HG03520 (cell line): Measurements from ENCODE around the gene BICRA.
"Not testable (repeated sequence)": the region's sequence is repeated elsewhere in the genome, so short reads cannot be mapped to it uniquely, and the experiment has no call there.

Source experiments
- ATAC-seq: cut with Tn5 transposase; IDR thresholded peaks from one replicate; pipeline ENCODE4 v1.9.1; 2021; ENCODE audit warnings: mild to moderate bottlenecking, moderate library complexity; ENCODE audit not compliant: unreplicated experiment

Gene BICRA

DNA sequence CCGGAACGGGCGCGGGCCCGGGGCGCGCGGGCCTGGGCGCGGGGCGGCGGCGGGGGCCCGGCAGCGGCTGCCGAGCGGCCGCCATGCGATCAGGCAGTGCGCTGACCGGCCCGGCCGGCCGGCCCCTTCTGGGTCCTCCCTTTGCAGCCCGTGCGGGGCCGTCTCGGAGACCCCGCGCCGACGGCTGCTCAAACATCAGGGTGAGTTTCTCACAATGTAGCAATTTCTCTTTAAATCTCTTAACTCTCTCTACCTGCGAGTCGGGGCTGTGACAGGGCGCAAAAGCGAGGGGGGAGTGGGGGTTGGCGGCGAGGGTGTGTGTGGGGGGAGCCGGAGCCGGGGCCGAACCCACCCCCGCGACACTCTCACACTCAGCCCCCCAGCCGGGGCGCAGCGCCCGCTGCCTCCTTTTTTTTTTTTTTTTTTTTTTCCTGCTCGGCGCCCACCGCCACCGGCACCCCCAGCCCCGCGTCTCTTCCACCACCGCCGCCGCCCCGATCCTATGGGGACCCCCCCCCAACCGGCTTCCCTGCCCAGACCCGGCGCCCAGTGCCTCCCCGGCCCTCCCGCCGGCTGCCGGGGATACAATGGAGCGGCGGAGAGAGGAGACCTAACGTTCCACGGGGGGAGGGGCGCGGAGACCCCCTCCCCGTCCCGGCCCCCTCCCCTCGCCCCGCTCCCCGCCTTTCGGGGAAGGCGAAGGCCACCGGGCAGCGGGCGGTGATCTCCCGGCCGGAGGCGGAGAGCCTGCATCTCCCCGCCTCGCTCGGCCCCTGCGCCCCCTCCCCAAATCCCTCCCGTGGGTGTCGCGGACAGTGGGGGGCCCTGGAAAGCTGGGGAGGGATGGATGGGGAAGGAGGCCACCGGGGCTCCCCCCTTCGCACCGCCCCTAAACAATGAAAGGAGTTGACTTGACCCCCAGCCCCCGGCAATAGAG, at the start of gene BICRA:
BICRA (plus strand) TSS at position 166 of the 937 bp plus-strand sequence. CDS start 64,441 bp downstream, outside the sequence.
- peak; percentile 26 for ATAC-seq

DNA sequence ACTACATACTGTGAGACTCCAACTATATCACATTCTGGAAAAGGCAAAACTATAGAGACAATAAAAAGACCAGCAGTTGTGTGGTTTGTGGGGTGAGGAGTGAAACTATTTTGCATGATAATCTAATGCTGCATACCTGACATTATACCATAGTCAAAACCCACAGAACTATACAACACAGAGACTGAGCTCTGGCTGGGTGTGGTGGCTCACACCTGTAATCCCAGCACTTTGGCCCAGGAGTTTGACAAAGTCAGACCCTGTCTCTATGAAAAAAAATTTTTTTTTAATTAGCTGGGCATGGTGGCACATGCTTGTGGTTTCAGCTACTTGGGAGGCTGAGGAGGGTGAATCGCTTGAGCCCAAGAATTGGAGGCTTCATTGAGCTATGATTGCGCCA, 47.9 kb upstream of the BICRA start:
- ATAC-seq: no peak

DNA sequence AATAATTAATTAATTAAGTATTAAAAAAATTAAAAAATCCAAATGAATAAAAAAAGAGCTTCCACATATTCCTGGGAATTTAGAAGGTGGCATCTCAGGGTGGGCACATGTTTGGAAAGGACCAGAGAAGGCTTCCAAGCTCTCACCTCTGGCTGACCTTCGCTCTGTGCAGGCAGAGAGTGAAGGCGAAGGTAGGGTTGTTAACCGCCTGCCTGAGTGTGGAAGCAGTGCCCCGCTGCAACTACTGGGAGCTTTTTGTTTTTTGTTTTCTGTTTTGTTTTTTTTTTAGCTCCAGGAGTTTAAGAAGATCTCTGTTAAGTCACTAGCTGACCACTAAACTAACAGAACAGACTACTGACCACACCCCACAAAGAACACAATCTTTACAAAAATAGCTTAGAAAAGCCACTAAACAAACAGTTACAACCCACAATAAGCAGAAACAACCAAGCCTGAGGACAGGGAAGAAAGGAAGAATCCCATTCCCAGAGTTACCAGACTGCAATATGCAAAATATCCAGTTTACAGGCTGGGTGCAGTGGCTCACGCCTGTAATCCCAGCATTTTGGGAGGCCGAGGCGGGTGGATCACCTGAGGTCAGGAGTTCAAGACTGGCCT, 47.4 kb upstream of the BICRA start:
- no peak for ATAC-seq

DNA sequence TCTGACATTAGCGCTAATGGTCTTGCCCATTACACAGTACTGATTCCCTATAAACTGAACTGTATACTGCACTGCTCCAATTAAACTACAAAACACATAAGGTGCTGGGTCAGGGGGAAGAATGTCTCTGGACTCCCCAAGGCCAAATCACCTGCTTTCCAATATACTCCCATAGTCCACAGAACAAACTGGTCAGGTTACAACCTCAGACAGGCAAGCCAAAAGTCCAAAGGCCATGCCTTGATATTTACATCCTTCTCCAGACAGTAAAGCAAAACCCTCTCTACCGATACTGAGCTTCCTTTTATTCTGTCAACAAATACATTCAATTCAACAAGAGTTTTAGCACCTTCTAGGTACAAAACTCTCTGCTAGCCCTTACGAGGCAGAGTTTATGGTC, 44.9 kb upstream of the BICRA start:
- no peak for ATAC-seq

DNA sequence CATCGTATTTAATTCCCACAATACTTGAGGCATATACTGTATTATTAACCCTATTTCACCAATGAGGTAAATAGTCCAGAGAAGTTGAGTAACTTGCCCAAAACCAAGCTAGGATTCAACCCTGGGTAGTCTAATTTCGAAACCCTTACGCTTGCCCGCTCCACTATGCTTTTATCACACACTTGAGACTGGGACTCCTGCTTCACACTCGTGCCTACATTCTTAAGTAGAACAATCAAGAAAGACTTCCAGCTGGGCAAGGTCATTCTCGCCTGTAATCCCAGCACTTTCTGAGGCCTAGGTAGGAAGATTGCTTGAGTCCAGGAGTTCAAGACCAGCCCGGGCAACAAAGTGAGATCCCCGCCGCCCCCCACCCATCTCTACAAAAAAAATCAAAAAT, 39.6 kb upstream of the BICRA start:
- ATAC-seq: no peak

DNA sequence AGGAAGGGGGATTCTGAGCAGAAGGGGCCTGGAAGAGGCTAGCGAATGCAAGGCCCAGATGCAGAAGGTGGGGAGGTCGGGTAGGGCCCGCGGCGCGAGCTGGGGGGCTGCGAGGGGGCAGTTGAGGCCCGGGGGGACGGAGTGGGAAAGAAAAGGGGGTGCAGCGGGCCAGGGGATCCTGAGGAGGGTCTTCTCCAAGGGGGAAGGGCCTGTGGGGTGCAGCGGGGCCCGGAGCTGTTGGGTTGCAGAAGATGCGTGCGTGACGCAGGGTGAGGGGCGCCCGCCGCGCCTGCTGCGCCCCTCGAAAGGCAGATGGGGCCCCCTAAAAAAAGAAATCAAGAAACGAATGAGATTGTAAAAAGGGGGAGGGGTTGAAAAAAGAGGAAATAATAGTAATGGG, 36.3 kb upstream of the BICRA start:
- ATAC-seq: no peak

DNA sequence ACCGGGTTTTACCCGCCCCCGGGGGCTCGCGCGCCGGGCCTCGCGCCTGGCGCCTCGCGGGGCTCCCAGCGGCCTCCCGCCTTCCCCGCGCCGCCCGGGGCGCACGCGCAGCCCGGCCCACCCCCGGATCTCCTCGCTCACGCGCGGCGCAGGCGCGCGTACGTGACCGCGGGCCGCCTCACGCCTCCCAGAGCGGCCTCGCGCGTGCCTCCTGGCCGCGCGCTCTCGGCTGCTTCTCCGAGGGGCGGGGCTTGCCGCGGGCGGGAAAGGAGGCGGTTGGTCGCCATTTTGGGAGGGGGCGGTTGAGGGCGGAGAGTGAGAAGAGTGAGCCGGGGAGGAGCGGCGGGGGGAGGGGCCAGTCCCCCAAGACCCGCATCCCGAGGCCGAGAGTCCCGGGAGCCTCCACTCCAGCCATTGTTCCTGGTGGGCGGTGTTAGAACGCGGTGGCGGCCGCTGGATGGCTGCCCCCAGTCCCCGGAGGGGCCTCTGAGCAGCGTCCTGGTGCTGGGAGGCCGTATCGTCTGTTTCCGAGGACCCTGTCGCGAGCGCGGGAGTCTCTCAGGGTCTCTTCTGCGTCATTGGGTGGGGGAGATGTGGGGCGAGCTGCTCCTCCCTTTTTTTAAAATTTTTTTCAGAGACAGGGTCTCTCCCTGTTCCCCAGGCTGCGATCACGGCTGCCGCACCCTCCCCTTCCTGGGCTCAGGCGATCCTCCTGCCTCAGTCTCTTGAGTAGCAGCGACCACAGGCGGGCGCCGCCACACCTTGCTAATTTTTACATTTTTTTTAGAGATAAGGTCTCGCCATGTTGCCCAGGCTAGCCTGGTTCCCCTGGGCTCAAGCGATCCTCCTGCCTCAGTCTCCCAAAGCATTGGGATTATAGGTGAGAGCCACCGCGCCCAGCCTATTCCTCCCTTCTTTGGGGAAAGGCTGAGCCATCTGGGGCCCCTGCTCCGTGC, 35.6 kb upstream of the BICRA start, which contains the start of gene ZNF541:
ZNF541 (minus strand) TSS at position 78 of the 956 bp plus-strand sequence. CDS start 17,292 bp downstream, outside the sequence.
- ATAC-seq: no peak

DNA sequence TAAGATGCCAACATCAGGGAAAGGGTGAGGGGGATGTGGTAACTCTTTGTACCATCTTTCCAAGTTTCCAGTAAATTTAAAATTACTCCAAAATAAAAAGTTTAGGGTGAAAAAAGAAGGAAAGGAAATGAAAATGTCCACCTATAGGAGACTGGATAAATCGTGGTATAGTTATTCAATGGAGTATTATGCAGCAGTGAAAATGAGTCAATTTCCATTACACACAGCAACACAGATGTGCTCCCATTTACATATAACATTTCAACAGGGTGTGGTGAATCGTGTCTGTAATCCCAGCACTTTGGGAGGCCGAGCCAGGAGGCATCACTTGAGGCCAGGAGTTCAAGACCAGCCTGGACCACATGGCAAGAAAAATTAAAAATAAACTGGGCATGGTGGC, 28.5 kb upstream of the BICRA start:
- no peak for ATAC-seq

DNA sequence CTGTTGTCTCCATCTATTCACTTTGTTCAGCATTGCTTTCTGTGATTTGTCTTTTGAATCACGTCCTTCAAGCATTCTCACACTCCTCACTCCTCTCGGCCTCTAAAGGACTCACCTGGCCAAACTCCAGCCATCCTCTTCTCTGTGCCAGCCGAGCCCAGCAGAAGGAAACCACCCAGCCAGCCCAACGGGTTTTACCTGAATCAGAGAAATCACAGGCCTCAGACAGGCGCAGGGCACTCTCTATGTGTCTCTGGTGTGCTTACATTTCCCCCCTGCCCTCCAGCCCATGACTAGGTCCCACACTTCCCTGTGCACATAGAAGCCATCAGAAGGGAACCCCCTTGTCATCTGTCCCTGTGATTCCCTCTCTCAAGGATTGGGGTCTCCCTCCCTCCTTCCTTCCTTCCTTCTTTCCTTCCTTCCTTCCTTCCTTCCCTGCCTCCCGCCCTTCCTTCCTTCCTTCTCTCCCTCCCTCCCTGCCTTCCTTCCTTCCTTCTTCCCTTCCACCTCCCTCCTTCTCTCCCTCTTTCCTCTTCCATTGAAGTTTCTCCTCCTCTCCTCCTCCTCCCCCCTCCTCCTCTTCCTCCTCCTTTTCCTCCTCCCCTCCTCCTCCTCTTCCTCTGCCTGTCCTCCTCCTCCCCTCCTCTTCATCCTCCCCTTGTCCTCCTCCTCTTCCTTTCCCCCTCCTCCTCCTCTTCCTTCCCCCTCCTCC, 27.2 kb upstream of the BICRA start:
- no peak for ATAC-seq

DNA sequence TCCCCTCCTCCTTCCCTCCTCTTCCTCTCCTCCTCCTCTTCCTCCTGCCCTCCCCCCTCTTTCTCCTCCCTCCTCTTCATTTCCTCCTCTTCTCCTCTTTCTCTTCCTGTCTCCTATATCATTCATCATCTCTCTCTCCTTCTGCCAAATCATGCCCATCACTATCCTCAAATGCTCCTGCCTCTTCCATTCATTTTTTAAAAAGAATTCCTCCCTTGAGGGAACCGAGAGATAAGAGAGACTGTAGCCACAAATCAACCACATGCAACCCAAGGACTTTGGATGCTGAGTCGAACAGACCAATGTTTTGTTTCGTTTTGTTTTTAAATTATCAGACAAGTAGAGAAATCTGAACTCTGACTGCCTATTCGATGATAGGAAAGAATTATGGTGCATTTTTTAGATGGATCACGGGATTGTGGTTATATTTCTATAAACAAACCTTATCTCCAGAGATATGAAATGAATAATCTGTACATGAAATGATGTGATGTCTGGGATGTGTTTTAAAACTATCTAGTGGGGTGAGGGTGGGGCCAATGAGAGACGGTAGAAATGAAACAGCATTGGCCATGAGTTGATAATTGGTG, 26.5 kb upstream of the BICRA start:
- no peak for ATAC-seq

DNA sequence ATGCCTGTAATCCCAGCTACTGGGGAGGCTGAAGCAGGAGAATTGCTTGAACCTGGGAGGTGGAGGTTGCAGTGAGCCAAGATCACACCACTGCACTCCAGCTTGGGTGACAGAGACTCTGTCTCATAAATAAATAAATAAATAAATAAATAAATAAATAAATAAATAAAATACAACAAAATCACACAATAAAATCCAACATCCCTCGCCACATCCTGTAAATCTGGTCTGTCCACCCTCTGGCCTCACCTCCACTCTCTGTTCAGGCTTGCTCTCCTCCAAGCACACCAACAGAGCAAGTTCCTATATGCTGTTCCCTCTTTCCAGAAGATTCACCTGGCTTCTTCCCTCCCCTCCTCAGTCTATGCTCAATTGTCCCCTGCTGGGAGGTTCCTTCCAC, 25.8 kb upstream of the BICRA start:
- ATAC-seq: not testable (repeated sequence)

DNA sequence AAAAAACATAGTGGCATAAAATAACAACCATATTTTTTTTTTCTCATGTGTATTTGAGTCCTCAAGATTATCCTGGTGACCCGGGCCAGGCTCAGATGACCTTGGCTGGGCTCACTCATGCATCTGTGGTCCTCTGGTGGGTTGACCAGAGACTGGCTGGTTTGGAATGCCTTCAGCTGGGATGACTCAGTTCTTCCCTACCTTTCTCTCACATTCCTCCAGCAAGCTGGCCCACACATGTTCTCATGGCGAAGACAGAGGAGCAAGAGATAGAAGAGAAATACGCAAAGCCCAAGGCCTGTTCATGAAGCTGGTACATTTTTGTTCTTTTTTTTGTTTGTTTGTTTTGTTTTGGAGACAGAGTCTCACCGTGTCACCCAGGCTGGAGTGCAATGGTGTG, 21.6 kb upstream of the BICRA start:
- no peak for ATAC-seq

DNA sequence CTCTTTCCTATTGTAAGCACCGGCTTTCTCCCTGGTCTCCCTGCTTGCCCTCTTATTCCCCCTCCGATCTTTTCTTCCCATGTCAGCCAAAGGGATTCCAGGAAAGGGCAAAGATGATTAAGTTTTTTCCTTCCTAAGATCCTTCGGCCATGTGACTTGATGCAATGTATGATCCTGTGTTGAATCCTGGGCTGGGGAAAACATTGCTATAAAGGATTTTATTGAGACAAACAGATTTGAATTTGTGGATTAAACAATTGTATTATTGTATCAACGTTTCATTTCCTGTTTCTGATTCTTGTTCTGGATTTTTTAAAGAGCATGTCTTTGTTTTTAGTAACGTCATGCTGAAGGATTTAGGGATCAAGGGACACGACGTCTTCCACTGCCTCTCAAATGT, 19.1 kb upstream of the BICRA start:
- ATAC-seq: no peak

DNA sequence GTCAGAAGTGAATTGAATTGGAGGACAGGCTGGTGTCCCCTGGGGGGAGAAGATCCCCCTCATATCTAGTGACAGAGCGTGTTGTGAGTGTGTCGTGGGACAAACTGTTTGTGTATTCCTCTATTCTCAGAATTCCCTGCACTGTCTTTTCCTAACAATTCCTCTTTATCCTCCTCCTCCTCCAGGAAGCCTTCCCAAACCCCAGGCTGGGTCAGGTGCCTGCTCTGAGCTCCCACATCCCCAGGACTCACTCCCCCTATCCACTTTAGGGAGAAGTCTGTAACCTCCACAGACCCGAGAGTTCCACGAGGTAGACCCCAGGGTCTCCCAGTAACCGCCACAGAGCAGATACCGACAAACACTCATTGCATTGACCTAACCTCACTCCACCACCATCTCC, 15.1 kb upstream of the BICRA start:
- no peak for ATAC-seq

DNA sequence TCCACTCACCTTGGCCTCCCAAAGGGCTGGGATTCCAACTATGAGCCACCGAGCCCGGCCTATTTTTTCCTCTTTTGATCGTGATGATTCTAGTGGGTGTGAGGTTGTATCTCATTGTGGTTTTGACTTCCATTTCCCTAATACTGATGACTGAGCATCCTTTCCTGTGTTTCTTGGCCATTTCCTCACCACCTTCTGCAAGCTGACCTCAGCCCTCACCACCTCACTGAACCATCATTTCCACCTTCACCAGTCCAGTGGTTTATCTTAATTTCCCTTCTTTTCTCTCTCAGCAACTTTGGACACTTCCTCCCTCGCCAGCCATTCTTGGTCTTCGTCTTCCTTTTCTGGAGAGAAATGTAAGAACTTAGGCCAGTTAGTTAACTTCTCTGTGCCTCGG, 13.0 kb upstream of the BICRA start:
- no peak for ATAC-seq

DNA sequence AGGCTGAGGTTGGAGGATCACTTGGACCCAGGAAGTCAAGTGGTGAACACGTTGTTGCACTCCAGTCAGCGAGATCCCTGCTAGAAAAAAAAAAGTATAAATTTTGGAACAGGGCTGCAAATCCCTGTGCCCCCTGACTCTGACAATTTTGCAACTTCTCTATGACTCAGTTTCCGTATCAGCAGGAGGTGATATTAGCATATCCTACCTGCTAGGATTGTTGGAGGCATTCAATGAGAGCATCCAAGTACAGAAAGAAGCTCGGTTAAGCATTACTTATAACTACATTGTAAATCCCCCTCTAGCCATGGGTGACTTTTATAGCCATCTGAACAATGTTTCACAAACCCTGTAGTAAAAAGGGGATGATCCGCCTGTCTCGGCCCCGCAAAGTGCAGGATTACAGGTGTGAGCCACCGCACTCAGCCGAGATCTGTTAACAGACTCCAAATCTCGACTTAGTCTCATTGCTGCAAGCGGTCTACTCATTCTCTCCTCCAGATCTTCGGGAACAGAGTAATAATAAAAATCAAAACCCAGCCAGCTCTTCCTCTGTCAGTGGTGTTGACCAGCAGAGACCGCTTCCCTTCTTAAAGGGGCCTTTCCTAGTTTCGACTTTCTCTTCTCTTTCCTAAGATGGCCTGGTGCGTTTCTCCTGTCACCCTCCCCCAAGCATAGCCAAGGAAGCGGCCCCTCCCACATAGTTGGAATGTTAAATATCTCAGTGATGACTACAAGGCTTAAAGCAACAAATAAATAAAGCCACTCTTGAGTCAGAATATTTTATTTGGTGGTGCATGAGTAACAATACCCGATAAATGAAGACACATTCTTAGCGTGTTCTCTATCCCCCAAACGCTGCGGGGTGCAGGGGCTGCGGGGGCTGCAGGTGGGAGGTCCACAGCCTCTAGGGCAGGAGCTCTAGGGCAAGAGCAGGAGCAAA, 10.3 kb upstream of the BICRA start:
- no peak for ATAC-seq

DNA sequence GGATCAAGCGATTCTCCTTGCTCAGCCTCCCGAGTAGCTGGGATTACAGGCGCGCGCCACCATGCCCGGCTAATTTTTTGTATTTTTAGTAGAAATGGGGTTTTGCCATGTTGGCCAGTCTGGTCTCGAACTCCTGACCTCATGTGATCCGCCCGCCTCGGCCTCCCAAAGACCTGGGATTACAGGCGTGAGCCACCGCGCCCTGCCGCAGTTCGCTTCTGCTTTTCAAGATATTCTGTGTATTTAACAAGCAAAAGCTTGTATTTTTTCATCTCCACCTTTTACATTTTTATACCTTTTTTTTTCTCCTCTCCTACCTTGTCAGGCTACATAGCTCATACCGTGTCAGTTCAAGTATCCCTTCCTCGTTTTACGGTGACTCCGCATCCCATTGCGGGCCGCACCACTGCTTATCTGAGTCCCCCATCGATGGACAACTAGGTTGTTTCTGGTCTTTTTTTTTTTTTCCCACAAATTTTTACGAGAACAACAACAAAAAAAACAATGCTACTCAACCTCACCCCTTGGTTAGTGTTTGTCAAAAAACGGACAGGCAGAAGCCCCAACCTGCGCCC, 9.2 kb upstream of the BICRA start:
- ATAC-seq: not testable (repeated sequence)
